Epithelial cell of esophagus (primary cell): Measurements from ENCODE around the gene CCDC102B.
A peak's percentile ranks its signal among the peaks of the same experiment; 100 is the strongest.
"Not testable (repeated sequence)": the region's sequence is repeated elsewhere in the genome, so short reads cannot be mapped to it uniquely, and the experiment has no call there.

Experiments
- DNase-seq: peaks from one replicate; pipeline ENCODE4 v3.0.0; 2010; ENCODE audit warnings: low read depth
- H3K4me3 ChIP-seq: 2 replicates; pipeline ENCODE4 v1.5.1; 2011; ENCODE audit warnings: mild to moderate bottlenecking, low read length, control low read depth
- TF ChIP-seq, protein P1 (sequence below): IDR thresholded peaks from 2 replicates; pipeline ENCODE4 v1.5.1; 2011; ENCODE audit warnings: low read depth, mild to moderate bottlenecking, low read length, control low read depth, inconsistent platforms; ENCODE audit not compliant: insufficient read depth; ENCODE audit errors: missing control alignments

CCDC102B gene

DNA sequence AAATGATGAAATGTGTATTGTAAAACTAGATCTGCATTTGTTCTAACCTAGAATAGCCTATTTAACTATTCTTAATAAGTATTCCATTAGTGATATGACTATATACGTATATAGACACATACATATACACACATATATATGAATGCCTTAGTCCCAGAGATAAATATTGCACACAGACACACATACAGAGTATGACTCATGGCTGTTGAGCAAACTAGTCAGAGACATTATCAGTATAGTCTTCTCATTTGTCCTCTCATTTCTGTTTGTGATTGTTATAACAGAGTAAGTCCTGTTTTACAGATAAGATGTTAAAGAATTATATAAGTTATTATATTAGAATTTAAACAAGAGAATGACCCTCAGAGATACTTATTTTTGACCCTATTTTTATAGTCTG lies 202.5 kb downstream of the CCDC102B start:
- peak; percentile 55 for DNase-seq
- no peak overlapping the region for H3K4me3 ChIP-seq
- TF ChIP-seq, protein P1, sequence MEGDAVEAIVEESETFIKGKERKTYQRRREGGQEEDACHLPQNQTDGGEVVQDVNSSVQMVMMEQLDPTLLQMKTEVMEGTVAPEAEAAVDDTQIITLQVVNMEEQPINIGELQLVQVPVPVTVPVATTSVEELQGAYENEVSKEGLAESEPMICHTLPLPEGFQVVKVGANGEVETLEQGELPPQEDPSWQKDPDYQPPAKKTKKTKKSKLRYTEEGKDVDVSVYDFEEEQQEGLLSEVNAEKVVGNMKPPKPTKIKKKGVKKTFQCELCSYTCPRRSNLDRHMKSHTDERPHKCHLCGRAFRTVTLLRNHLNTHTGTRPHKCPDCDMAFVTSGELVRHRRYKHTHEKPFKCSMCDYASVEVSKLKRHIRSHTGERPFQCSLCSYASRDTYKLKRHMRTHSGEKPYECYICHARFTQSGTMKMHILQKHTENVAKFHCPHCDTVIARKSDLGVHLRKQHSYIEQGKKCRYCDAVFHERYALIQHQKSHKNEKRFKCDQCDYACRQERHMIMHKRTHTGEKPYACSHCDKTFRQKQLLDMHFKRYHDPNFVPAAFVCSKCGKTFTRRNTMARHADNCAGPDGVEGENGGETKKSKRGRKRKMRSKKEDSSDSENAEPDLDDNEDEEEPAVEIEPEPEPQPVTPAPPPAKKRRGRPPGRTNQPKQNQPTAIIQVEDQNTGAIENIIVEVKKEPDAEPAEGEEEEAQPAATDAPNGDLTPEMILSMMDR, result no peak

DNA sequence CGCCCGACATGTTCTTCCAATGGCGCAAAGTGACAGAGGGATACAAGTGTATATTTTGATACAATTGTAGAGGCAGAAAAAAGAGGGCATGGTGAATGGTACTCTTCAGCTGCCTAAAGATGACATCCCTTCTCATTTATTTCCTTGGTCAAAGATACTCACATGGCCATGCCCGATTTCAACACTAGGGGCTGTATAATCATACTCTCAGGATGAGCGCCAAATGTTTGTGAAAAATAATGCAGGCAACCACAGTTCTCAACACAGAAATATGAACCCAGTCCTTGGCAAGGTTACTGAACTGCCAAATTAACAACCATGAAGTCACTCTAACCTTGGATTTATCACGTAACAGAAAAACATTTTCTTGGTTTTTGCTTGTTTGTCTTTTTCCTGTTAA lies 204.4 kb downstream of the CCDC102B start:
- H3K4me3 ChIP-seq, result no peak overlapping the region
- no peak for DNase-seq
- TF ChIP-seq, protein P1, result peak; percentile 7

DNA sequence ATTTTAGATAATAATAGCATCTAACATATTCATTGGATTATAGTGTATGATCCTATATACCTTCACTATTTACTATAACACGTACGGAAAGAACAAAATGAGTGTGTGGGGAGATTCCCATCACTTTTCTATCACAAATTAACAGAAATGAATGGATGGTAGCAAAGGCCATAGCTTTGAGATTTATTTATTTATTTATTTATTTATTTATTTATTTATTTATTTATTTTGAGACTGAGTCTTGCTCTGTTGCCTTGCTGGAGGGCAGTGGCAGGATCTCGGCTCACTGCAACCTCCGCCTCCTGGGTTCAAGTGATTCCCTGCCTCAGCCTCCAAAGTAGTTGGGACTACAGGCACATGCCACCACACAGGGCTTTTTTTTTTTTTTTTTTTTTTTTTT lies 208.3 kb downstream of the CCDC102B start:
- not testable (repeated sequence) for H3K4me3 ChIP-seq, DNase-seq

DNA sequence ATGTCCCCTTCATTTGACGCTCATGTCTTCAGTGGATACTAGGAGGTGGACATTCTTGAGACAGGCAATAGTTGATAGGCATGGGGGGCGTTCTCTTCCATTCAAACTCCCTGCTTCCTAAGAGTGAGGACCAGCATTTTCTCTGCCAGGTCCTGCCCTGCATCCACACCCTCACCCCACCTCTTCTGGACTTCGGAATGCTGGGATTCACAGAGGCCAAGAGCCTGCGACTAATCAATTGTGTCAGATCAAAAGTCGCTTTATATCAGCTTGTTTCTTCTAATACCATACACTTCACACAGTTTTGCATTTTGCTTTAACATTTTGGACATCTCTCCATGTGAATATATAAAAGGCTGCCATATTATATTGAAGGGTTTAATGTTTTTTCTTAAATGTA lies 210.7 kb downstream of the CCDC102B start:
- no peak for DNase-seq
- H3K4me3 ChIP-seq, result no peak overlapping the region
- TF ChIP-seq, protein P1, result no peak

DNA sequence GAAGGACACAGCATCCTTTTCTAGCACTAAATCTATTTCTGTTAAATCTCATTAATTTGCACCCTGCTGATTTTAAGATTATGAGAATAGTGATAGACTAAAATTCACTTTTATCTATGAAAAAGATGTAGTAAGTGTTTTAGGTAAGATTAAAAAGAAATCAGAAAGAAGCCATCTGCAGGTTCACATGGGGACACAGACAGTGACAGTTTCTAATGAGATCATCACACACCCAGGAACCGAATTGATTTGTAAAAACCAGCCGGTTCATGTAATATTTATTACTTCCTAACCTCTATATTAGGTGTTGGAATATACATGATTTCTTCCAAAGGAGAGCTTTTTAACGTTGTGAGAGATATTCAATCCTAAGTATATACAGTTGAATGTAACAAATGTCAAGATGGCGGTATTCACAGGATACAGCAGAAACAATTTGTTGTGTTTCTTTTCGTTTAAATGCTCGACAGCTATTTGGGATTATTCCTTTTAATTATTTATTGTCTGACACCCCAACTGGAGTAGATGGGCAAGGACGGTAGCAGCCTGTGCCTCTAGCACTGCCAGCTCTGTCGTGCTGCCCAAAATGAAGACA lies 223.4 kb downstream of the CCDC102B start:
- H3K4me3 ChIP-seq, result no peak overlapping the region
- DNase-seq, result no peak
- TF ChIP-seq, protein P1, result no peak

DNA sequence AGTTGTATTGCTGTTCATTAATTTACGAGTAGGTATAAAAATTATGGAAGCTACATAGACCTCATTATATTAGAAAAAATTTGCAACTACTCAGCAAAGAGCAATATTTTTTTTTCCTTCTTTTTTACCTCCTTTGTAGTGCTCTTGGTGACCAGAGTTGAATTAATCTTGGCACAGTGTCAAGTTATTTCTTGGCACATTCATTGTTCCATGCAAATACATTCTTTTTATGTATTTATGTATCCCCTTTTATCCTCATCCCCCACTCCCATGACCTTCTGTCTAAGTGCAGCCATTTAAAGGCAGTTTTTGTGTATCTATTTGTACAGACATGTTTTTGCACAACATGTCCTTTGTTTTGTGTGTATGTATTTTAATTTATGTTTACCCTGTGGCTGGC lies 224.5 kb downstream of the CCDC102B start:
- TF ChIP-seq, protein P1, result no peak
- H3K4me3 ChIP-seq, result no peak overlapping the region
- DNase-seq, result no peak

DNA sequence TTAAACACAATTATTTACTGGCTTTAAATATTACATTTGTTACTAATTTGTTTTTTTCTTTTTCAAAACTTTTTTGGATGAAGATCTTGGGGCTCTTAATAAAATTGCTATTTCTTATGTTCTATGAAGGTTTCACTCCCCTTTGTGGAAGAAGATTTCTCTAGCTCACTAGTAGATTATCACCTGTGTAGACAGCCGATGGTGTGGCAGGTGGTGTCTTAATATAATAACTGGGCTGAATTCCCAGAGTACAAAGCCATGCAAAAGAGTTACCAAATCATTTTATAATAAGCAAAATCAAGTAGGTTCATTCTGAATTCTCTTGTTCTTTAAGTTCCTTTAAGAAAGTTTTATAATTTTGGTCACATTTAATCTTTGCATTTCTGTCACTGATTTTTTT lies 233.7 kb downstream of the CCDC102B start:
- no peak overlapping the region for H3K4me3 ChIP-seq
- TF ChIP-seq, protein P1, result no peak
- DNase-seq, result no peak
